ENCODE data around the gene PLA2G4F. TPM values are rescaled to one million over a fixed set of nuclear protein-coding genes. Genes with fewer than 3 reads are reported as not detected.
A peak's percentile ranks its signal among the peaks of the same experiment; 100 is the strongest.

PLA2G4F gene
- total RNA-seq, 1 experiment from 2014 or later: 1.9 TPM

- Histone ChIP-seq H3F3A (ENCODE audit: insufficient read depth, low read depth) (peaks cover 8% of the 10 kb centered on the region; the same call in 1 of the 2 replicates), H4K20me1 (ENCODE audit: insufficient read depth) (no peaks in the 10 kb centered on the region), H3K9me3 (ENCODE audit: insufficient read depth, low read depth) (no peaks in the 10 kb centered on the region), H3K9me2 (ENCODE audit: insufficient read depth) (no peaks in the 10 kb centered on the region), H3K4me2 (no peak overlapping the region), H3K36me3 (ENCODE audit: low read depth) (no peaks in the 10 kb centered on the region), H3K27me3 (ENCODE audit: insufficient read depth, low read depth) (no peaks in the 10 kb centered on the region), H3K27ac (no peak overlapping the region), H2AFZ (no peak overlapping the region), H3K4me1 (replicated peaks; ENCODE audit: insufficient read depth) (peaks cover 17% of the 10 kb centered on the region), H3K4me3 (no peak overlapping the region), H3K79me2 (ENCODE audit: low read depth) (no peaks in the 10 kb centered on the region)
- CTCF ChIA-PET: no interaction called here
- no TSS peak for BruUV-seq (replicated peaks)
- intact Hi-C loops (cut with micrococcal nuclease; ENCODE audit: unreplicated experiment): loop anchor here (10.0 kb wide), 1 partner anchor 227 kb away; no protein-coding TSS in a partner anchor
- POLR2A ChIA-PET (ENCODE audit: unreplicated experiment): no interaction called here
- TF ChIP-seq EZH2 (IDR thresholded peaks at IDR 0.05; ENCODE audit: low read depth) (no peak), CTCF (conservative IDR thresholded peaks at IDR 0.05) (no peak)
- no peak for DNase-seq
Measured at GRCh38 chr15:42157981-42158765, 1.7 kb upstream of the PLA2G4F start.

- TF ChIP-seq CTCF (conservative IDR thresholded peaks at IDR 0.05): no peak
- no TSS peak for BruUV-seq (replicated peaks)
- CTCF ChIA-PET: no interaction called here
- H2AFZ ChIP-seq: no peak overlapping the region
- H3K4me2 ChIP-seq: no peak overlapping the region
- H3K9me2 ChIP-seq (ENCODE audit: insufficient read depth): no peaks in the 10 kb centered on the region
- intact Hi-C loops (cut with micrococcal nuclease; ENCODE audit: unreplicated experiment): loop anchor here (10.0 kb wide), 1 partner anchor 227 kb away; no protein-coding TSS in a partner anchor
- H3K4me3 ChIP-seq: no peak overlapping the region
- no peak overlapping the region for H3K27ac ChIP-seq
- DNase-seq: no peak
- POLR2A ChIA-PET (ENCODE audit: unreplicated experiment): no interaction called here
- H3K9me3 ChIP-seq (ENCODE audit: insufficient read depth, low read depth): no peaks in the 10 kb centered on the region
- no peaks in the 10 kb centered on the region for H3K27me3 ChIP-seq (ENCODE audit: insufficient read depth, low read depth)
- H3K4me1 ChIP-seq (replicated peaks; ENCODE audit: insufficient read depth): peaks cover 17% of the 10 kb centered on the region
- no peaks in the 10 kb centered on the region for H3K36me3 ChIP-seq (ENCODE audit: low read depth)
- no peaks in the 10 kb centered on the region for H3K79me2 ChIP-seq (ENCODE audit: low read depth)
- H4K20me1 ChIP-seq (ENCODE audit: insufficient read depth): no peaks in the 10 kb centered on the region
- H3F3A ChIP-seq (ENCODE audit: insufficient read depth, low read depth): peaks cover 8% of the 10 kb centered on the region; the same call in 1 of the 2 replicates
Measured at GRCh38 chr15:42157381-42157780, 945 bp upstream of the PLA2G4F start.

GRCh38 chr15:42155546-42156242, 742 bp downstream of the PLA2G4F start:
- intact Hi-C loops (cut with micrococcal nuclease; ENCODE audit: unreplicated experiment): loop anchor here (10.0 kb wide), 1 partner anchor 229 kb away; no protein-coding TSS in a partner anchor
- H3K4me3 ChIP-seq: peak overlapping the region; percentile 34; the same call in 1 of the 2 replicates
- no TSS peak for BruUV-seq (replicated peaks)
- no peaks in the 10 kb centered on the region for H3K9me2 ChIP-seq (ENCODE audit: insufficient read depth)
- H3F3A ChIP-seq (ENCODE audit: insufficient read depth, low read depth): peaks cover 8% of the 10 kb centered on the region; the same call in 1 of the 2 replicates
- no peaks in the 10 kb centered on the region for H3K79me2 ChIP-seq (ENCODE audit: low read depth)
- POLR2A ChIA-PET (ENCODE audit: unreplicated experiment): interaction anchor here (0.5 to 0.6 kb wide), 3 partner anchors 82 to 1973 kb away, joined by 3 read pairs; no protein-coding TSS in a partner anchor
- CTCF ChIA-PET: interaction anchor here (0.6 to 1.4 kb wide), 3 partner anchors 165 to 499 kb away, joined by 3 to 4 read pairs (median 3); no protein-coding TSS in a partner anchor
- no peaks in the 10 kb centered on the region for H3K36me3 ChIP-seq (ENCODE audit: low read depth)
- H3K4me2 ChIP-seq: peak overlapping the region; percentile 74
- H2AFZ ChIP-seq: peak overlapping the region; percentile 69; the same call in 1 of the 2 replicates
- H3K27me3 ChIP-seq (ENCODE audit: insufficient read depth, low read depth): no peaks in the 10 kb centered on the region
- no peaks in the 10 kb centered on the region for H3K9me3 ChIP-seq (ENCODE audit: insufficient read depth, low read depth)
- no peaks in the 10 kb centered on the region for H4K20me1 ChIP-seq (ENCODE audit: insufficient read depth)
- H3K27ac ChIP-seq: 0 out of 2 replicates have a peak overlapping the region, but pooled peaks have one; percentile 49
- H3K4me1 ChIP-seq (replicated peaks; ENCODE audit: insufficient read depth): peaks cover 17% of the 10 kb centered on the region
- TF ChIP-seq EZH2 (IDR thresholded peaks at IDR 0.05; ENCODE audit: low read depth) (no peak), CTCF (conservative IDR thresholded peaks at IDR 0.05) (no peak)
- DNase-seq: peak; percentile 61 to 74

Data from PC-9 (cell line).